ENCODE results near the gene PRSS27. TPM values are rescaled to one million over a fixed set of nuclear protein-coding genes. Genes with fewer than 3 reads are reported as not detected.

PRSS27 gene
- total RNA-seq, 6 experiments from 2014 or later = 0.17 to 0.43 (median 0.31) TPM

DNA sequence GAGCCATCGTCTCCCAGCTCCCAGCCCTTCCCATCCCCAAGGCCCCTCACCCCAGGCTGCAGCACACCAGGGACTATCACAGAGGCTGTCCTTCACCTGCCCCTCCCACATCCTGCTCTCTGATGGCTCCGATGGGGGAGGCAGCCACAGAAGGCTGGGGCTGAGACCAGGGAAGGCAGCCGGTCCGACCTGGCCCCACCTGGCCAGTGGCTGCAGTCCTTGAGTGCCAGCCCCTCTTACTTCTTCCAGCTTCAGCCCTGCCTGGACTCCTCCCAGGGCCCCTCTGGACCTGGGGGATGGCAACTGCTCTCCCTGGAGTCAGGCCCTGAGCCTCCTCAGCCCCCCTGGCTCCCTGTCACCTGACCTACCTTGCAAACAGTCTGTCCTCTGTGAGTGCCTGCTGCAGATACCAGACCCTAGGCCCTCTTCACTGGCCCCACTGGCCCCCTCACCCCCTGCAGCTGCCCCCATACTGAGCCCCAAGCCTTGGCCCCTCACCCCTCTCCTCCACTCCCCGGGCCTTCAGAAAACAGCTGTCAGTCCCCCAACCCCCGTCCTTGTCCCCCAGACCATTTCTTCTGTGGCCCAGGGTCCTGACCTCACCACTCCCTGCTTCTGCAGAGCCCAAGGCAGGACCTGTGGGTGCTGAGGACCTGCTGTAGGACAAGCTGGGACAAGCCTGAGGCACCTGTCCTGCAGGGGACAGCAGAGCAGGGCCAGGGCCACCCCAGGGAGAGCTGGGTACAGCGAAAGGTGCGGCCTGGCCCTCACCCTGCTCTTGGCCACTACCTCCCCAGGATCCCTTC lies 19.8 kb upstream of the PRSS27 start:
- Mint-ChIP-seq H3K4me1 (ENCODE audit: low read depth) (no peaks in the 10 kb centered on the region), H3K27me3 (ENCODE audit: insufficient read depth) (peaks cover 15% of the 10 kb centered on the region), H3K4me3 (no peak overlapping the region), H3K27ac (no peak overlapping the region), H3K36me3 (ENCODE audit: low read depth) (no peaks in the 10 kb centered on the region), H3K9me3 (no peaks in the 10 kb centered on the region)
- TF ChIP-seq, protein P1, sequence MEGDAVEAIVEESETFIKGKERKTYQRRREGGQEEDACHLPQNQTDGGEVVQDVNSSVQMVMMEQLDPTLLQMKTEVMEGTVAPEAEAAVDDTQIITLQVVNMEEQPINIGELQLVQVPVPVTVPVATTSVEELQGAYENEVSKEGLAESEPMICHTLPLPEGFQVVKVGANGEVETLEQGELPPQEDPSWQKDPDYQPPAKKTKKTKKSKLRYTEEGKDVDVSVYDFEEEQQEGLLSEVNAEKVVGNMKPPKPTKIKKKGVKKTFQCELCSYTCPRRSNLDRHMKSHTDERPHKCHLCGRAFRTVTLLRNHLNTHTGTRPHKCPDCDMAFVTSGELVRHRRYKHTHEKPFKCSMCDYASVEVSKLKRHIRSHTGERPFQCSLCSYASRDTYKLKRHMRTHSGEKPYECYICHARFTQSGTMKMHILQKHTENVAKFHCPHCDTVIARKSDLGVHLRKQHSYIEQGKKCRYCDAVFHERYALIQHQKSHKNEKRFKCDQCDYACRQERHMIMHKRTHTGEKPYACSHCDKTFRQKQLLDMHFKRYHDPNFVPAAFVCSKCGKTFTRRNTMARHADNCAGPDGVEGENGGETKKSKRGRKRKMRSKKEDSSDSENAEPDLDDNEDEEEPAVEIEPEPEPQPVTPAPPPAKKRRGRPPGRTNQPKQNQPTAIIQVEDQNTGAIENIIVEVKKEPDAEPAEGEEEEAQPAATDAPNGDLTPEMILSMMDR (IDR thresholded peaks at IDR 0.05) = no peak
- DNase-seq = no peak

DNA sequence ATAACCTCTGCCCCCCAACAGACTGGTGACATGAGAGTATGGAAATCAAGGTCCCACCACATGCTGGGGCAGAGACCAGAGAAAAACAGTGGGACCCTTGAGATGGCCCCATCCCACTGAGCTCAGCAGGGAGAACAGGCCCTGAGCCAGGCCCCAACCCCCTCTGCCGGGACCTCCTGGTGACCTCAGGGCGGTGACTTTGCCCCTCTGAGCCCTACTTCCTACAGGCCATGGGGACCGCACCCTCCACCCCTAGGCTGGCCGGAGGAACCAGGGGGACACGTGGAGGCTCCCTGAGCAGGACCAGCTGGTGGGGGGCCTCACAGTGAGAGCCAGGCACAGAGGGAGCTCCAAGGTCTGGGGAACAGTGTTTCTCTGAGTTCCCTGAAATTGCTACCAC lies 18.6 kb upstream of the PRSS27 start:
- Mint-ChIP-seq H3K27ac (no peak overlapping the region), H3K4me3 (no peak overlapping the region), H3K27me3 (ENCODE audit: insufficient read depth) (peaks cover 15% of the 10 kb centered on the region), H3K4me1 (ENCODE audit: low read depth) (no peaks in the 10 kb centered on the region), H3K9me3 (no peaks in the 10 kb centered on the region), H3K36me3 (ENCODE audit: low read depth) (no peaks in the 10 kb centered on the region)
- TF ChIP-seq, protein P1 (IDR thresholded peaks at IDR 0.05) = no peak
- no peak for DNase-seq

DNA sequence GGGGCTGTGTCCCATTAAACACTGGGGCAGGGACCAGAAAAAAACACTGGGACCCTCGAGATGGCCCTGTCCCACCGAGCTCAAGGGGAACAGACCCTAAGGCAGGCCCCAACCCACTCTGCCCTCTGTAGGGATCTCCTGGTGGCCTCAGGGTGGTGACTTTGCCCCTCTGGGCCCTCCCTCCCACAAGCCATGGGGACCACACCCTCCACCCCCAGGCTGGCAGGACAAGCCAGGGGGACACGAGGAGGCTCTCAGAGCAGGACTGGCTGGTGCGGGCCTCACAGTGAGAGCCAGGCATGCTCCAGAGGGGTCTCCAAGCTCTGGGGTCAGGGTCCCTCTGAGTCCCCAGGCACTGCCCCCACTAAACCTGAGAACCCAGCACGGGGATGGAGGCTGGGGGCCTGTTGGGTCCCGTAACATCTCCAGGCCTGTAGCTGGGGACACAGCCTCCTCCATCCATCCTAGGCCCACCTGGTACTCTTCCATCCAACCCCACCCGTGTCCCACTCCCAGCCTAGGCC lies 17.9 kb upstream of the PRSS27 start:
- Mint-ChIP-seq H3K4me1 (ENCODE audit: low read depth) (no peaks in the 10 kb centered on the region), H3K27ac (no peak overlapping the region), H3K9me3 (no peaks in the 10 kb centered on the region), H3K4me3 (no peak overlapping the region), H3K36me3 (ENCODE audit: low read depth) (no peaks in the 10 kb centered on the region), H3K27me3 (ENCODE audit: insufficient read depth) (peaks cover 16% of the 10 kb centered on the region)
- TF ChIP-seq, protein P1 (IDR thresholded peaks at IDR 0.05) = no peak
- no peak for DNase-seq

DNA sequence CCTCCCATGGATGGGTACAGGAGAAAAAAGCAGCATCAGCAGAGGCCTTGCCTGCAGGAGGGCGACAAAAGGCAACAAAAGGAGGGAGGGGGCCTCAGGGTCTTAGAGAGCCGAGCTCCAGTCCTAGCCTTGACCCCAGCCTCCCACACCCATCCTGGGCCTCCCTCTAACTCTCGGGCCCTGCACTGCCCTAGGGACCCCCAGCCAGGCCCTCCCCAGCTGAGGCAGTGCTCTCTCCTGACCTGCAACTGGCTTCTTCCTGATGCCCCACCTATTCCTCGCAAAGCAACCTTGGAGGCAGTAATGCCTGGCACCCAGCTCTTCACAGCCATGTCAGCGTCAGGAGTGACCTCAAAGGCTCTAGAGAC lies 17.2 kb upstream of the PRSS27 start:
- Mint-ChIP-seq H3K36me3 (ENCODE audit: low read depth) (no peaks in the 10 kb centered on the region), H3K27ac (no peak overlapping the region), H3K27me3 (ENCODE audit: insufficient read depth) (peaks cover 20% of the 10 kb centered on the region), H3K9me3 (no peaks in the 10 kb centered on the region), H3K4me3 (no peak overlapping the region), H3K4me1 (ENCODE audit: low read depth) (no peaks in the 10 kb centered on the region)
- DNase-seq = no peak
- TF ChIP-seq, protein P1 (IDR thresholded peaks at IDR 0.05) = no peak

DNA sequence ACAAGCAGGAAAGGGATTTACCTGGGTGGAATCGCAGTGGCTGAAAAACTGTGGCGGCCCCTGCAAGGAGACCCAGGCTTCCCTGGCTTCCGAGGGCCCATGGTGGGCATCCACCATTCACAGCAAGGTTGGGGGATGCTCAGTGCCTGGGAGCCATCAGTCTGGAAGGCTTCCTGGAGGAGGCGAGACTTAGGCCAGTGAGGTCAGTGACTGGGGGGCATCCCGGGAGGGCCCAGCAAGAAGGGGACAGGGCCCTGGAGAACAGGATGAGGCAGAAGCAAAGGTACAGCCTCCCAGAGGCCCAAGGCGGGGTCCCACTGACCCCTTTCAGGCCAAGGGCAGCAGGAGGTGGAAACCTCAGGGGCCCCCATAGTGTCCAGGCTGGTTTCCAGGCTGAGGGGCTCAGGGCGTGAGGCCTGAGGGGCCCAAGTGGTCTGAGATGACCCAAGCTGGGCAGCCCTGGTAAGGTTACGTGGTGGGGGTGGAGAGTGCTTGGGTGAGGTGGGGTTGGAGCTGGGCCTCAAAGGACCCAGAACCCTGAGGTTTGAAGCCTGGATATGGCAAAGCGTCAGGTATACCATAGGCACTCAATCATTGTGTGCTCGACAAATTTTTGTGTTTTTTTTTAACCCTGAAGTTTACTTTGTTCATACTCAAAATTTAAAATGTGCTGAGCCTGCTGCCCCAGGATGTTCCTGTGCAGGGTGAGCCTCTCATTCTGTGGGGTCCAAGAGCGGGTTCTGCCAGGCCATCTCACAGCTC lies 16.6 kb upstream of the PRSS27 start:
- no peak overlapping the region for H3K27ac Mint-ChIP-seq
- TF ChIP-seq, protein P1 (IDR thresholded peaks at IDR 0.05) = no peak
- H3K36me3 Mint-ChIP-seq (ENCODE audit: low read depth) = no peaks in the 10 kb centered on the region
- H3K27me3 Mint-ChIP-seq (ENCODE audit: insufficient read depth) = peaks cover 22% of the 10 kb centered on the region
- H3K9me3 Mint-ChIP-seq = no peaks in the 10 kb centered on the region
- no peaks in the 10 kb centered on the region for H3K4me1 Mint-ChIP-seq (ENCODE audit: low read depth)
- H3K4me3 Mint-ChIP-seq = no peak overlapping the region
- DNase-seq = no peak
